Measurements from ENCODE around the gene CYP2E1. TPM values are rescaled to one million over a fixed set of nuclear protein-coding genes. Genes with fewer than 3 reads are reported as not detected.
"Not testable (repeated sequence)": the region's sequence is repeated elsewhere in the genome, so short reads cannot be mapped to it uniquely, and the experiment has no call there.

Gene CYP2E1
- polyA plus RNA-seq, 4 donors, result 0.48 to 0.75 TPM; not detected in 2

DNA sequence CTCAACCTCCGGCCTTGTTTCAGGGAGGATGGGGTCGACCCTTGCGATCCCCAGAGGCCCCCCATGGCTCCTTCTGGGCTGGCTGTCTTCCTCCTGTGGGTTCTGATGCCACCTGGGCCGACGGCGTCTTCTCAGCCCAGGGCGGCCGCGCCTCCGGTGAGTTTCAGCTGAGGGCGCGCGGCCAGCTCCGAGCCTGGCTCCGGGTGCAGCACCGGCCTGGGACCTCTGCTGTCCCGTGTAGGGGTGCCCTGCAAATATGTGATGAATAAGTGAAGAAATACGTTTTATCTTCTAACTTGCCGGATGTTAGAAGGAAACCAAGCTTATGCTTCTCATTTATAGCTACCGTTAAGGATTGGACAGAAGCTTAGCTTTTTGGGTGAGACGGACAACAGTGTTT is 42.6 kb downstream of the CYP2E1 start:
- not testable (repeated sequence) for H3K4me3 ChIP-seq (ENCODE audit: low read depth in 1 of 3, low read length in 3 of 3); H3K36me3 ChIP-seq (ENCODE audit: control insufficient read depth in 3 of 3, insufficient read depth in 2 of 3, low read depth in 1 of 3, low read length in 3 of 3); FAIRE-seq; H3K27ac ChIP-seq (ENCODE audit: low read depth in 1 of 3, low read length in 2 of 3); H3K4me1 ChIP-seq (ENCODE audit: control insufficient read depth in 3 of 3, insufficient read depth in 2 of 3, low read depth in 1 of 3, low read length in 2 of 3); DNase-seq; H3K27me3 ChIP-seq (ENCODE audit: control insufficient read depth in 3 of 3, insufficient read depth in 3 of 3, low read length in 3 of 3)
- peaks cover 0 to 25% of the 10 kb centered on the region in 2 donors for H3K9me3 ChIP-seq (ENCODE audit: control insufficient read depth in 2 of 2, insufficient read depth in 1 of 2, low read depth in 1 of 2, low read length in 1 of 2)
- WGBS, 3 donors, result 49 to 58% (median 52%) methylated on average over 14 to 17 of the region's 21 CpGs

DNA sequence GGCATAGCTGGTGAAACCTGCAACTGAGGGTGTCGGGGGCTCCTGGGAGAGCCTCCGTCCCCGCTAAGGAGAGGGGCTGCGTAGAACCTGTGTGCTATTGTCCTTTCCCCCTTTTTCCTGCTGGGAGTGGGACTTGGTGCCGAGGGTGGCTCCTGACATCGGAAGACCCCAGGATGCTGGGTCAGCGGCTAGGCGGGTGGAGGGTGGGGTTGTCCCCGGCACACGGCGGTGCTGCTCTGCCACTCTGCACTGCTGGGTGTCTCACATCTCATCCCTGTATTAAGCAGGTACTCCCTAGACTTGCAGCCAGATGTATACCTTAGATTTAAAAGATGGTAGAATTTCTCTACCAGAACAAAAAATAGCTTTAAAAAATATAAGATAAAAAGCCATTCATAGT is 44.9 kb downstream of the CYP2E1 start:
- H3K4me1 ChIP-seq (ENCODE audit: control insufficient read depth in 3 of 3, insufficient read depth in 2 of 3, low read depth in 1 of 3, low read length in 2 of 3); DNase-seq; H3K27ac ChIP-seq (ENCODE audit: low read depth in 1 of 3, low read length in 2 of 3); H3K4me3 ChIP-seq (ENCODE audit: low read depth in 1 of 3, low read length in 3 of 3); H3K36me3 ChIP-seq (ENCODE audit: control insufficient read depth in 3 of 3, insufficient read depth in 2 of 3, low read depth in 1 of 3, low read length in 3 of 3); H3K27me3 ChIP-seq (ENCODE audit: control insufficient read depth in 3 of 3, insufficient read depth in 3 of 3, low read length in 3 of 3); FAIRE-seq; H3K9me3 ChIP-seq (ENCODE audit: control insufficient read depth in 2 of 2, insufficient read depth in 1 of 2, low read depth in 1 of 2, low read length in 1 of 2): not testable (repeated sequence)
- WGBS, 3 donors, result 89 to 93% (median 92%) methylated on average over 11 of the region's 11 CpGs

DNA sequence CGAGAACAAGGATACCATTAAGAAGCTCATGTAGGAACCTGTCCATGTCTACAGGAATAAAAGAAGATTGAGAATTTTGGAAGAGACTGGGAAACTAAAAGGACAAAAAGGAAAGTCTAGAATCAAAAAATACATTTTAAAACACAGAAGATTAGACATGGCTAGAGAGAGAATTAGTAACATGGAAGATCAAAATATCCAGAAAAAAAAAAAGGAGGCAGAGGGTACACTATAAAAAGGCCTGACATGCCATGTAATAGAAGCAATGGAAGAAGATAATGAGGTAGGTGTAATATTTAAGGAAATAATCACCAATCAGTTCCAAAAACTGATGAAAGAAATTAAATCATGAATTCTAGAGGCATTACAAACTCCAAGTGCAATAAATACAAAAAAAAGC is 46.3 kb downstream of the CYP2E1 start:
- not testable (repeated sequence) for H3K27me3 ChIP-seq (ENCODE audit: control insufficient read depth in 3 of 3, insufficient read depth in 3 of 3, low read length in 3 of 3); H3K4me3 ChIP-seq (ENCODE audit: low read depth in 1 of 3, low read length in 3 of 3); H3K27ac ChIP-seq (ENCODE audit: low read depth in 1 of 3, low read length in 2 of 3); FAIRE-seq; DNase-seq; H3K36me3 ChIP-seq (ENCODE audit: control insufficient read depth in 3 of 3, insufficient read depth in 2 of 3, low read depth in 1 of 3, low read length in 3 of 3); H3K9me3 ChIP-seq (ENCODE audit: control insufficient read depth in 2 of 2, insufficient read depth in 1 of 2, low read depth in 1 of 2, low read length in 1 of 2); H3K4me1 ChIP-seq (ENCODE audit: control insufficient read depth in 3 of 3, insufficient read depth in 2 of 3, low read depth in 1 of 3, low read length in 2 of 3)
- WGBS, 3 donors, result 70 to 82% (median 78%) methylated on average over 1 of the region's 1 CpG

DNA sequence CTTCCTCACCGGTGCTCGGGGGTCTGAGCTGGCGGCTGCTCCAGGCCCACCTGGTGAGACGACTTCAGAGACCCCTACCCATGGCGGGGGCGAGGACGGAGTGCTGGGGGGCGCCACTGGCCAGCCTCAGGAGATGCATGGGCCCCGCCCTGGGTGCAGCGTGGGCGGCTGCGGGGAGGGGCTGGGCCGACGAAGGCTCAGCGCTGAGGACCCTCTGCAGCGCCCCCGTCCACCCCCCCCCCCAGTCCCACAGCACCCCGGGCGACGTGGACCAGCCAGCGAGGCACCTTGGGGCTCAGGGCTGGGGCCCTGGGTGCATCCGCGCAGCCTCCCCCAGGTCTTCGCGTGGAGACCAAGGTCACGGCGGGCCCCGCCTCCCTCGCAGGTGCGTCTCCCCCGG is 49.9 kb downstream of the CYP2E1 start:
- H3K36me3 ChIP-seq (ENCODE audit: control insufficient read depth in 3 of 3, insufficient read depth in 2 of 3, low read depth in 1 of 3, low read length in 3 of 3); FAIRE-seq: not testable (repeated sequence)
- 59 to 88% (median 88%) methylated on average over 8 to 20 of the region's 31 CpGs for WGBS, 3 donors

More for the DNA sequence above, 49.9 kb downstream of the CYP2E1 start:
- DNase-seq; H3K27ac ChIP-seq (ENCODE audit: low read depth in 1 of 3, low read length in 2 of 3); H3K4me1 ChIP-seq (ENCODE audit: control insufficient read depth in 3 of 3, insufficient read depth in 2 of 3, low read depth in 1 of 3, low read length in 2 of 3); H3K9me3 ChIP-seq (ENCODE audit: control insufficient read depth in 2 of 2, insufficient read depth in 1 of 2, low read depth in 1 of 2, low read length in 1 of 2); H3K4me3 ChIP-seq (ENCODE audit: low read depth in 1 of 3, low read length in 3 of 3); H3K27me3 ChIP-seq (ENCODE audit: control insufficient read depth in 3 of 3, insufficient read depth in 3 of 3, low read length in 3 of 3): not testable (repeated sequence)

Other genes starting within 250 kb of the CYP2E1 start
- 100 to 1,000 TPM in 2 of 4 donors, 10 to 100 TPM in 2; 43.1 to 173 (median 88.4) TPM for gene TUBGCP2, start 218.5 kb upstream of the CYP2E1 start, polyA plus RNA-seq
- gene ZNF511, start 218.4 kb upstream of the CYP2E1 start, polyA plus RNA-seq, result 10 to 100 TPM; 21.8 to 61.5 (median 48.8) TPM
- gene CALY, start 190.5 kb upstream of the CYP2E1 start, polyA plus RNA-seq, result 1 to 10 TPM in 2 of 4 donors, not detected in 2; 1.1 to 3.0 TPM
- gene PRAP1, start 180.0 kb upstream of the CYP2E1 start, polyA plus RNA-seq, result 1,000 to 10,000 TPM in 2 of 4 donors, 100 to 1,000 TPM in 2; 284 to 2,052 (median 1,107) TPM
- gene FUOM, start 169.3 kb upstream of the CYP2E1 start, polyA plus RNA-seq, result 100 to 1,000 TPM in 2 of 4 donors, 10 to 100 TPM in 2; 62.5 to 320 (median 165) TPM
- gene ECHS1, start 154.0 kb upstream of the CYP2E1 start, polyA plus RNA-seq, result 100 to 1,000 TPM; 140 to 371 (median 225) TPM
- gene PAOX, start 148.1 kb upstream of the CYP2E1 start, polyA plus RNA-seq, result 10 to 100 TPM in 3 of 4 donors, 1 to 10 TPM in 1; 7.9 to 40.8 (median 11.4) TPM
- gene MTG1, start 133.2 kb upstream of the CYP2E1 start, polyA plus RNA-seq, result 100 to 1,000 TPM in 2 of 4 donors, 10 to 100 TPM in 2; 67.4 to 124 (median 90.9) TPM
- 1 to 10 TPM in 2 of 4 donors, under 1 TPM in 2; 0.81 to 3.3 (median 0.99) TPM for gene SPRN, start 102.7 kb upstream of the CYP2E1 start, polyA plus RNA-seq
- 1 to 10 TPM in 1 of 4 donors, under 1 TPM in 2, not detected in 1; 0.22 to 2.1 (median 0.33) TPM for gene SCART1, start 73.4 kb upstream of the CYP2E1 start, polyA plus RNA-seq
- gene SYCE1, start 38.2 kb downstream of the CYP2E1 start, polyA plus RNA-seq, result under 1 TPM in 2 of 4 donors, not detected in 2; 0.09 to 0.24 TPM
- gene FRG2B, start 99.4 kb downstream of the CYP2E1 start, polyA plus RNA-seq, result not detected